Right lobe of liver (tissue), 6 donors: ENCODE results near the gene GTPBP10. TPM values are rescaled to one million over a fixed set of nuclear protein-coding genes. Genes with fewer than 3 reads are reported as not detected.
"Not testable (repeated sequence)": the region's sequence is repeated elsewhere in the genome, so short reads cannot be mapped to it uniquely, and the experiment has no call there.

ENCODE experiments used
- ATAC-seq, 4 donors: fragments of 200-7000 bp; cut with Tn5 transposase; one replicate each; pipeline ENCODE4 v1.9.1; 2020; ENCODE audit warnings: mild to moderate bottlenecking in 4 of 4, moderate library complexity in 4 of 4
- DNase-seq, 3 donors: peaks; one replicate each; pipeline ENCODE4 v3.0.0-alpha.2; 2020
- H3K27ac ChIP-seq, 3 donors: fragments of 200-600 bp; one replicate each; pipeline ENCODE4 v1.8.0; 2022
- H3K27me3 ChIP-seq, 2 donors: fragments of 200-600 bp; one replicate each; pipeline ENCODE4 v1.8.0; 2022
- H3K36me3 ChIP-seq, 4 donors: fragments of 200-600 bp; sonication (generic) in 1 of 4; one replicate each; pipeline versions ENCODE4 v1.5.1 to v1.8.0; 2017 to 2022; ENCODE audit warnings: control low read depth in 1 of 4
- H3K4me1 ChIP-seq, 4 donors: fragments of 200-600 bp; sonication (generic) in 1 of 4; one replicate each; pipeline versions ENCODE4 v1.5.1 to v1.8.0; 2017 to 2022; ENCODE audit warnings: control low read depth in 1 of 4
- H3K4me3 ChIP-seq, 3 donors: fragments of 200-600 bp; one replicate each; pipeline ENCODE4 v1.8.0; 2022
- H3K9me3 ChIP-seq, 4 donors: fragments of 200-600 bp; sonication (generic) in 1 of 4; one replicate each; pipeline versions ENCODE4 v1.5.1 to v1.8.0; 2017 to 2022; ENCODE audit warnings: control low read depth in 1 of 4
- CTCF ChIP-seq, 4 donors: fragments of 200-600 bp in 3 of 4; fragments of 450-650 bp in 1 of 4; IDR thresholded peaks; one replicate each; pipeline versions ENCODE4 v1.5.1 to v1.8.0; 2016 to 2022; ENCODE audit warnings: antibody characterized with exemption in 4 of 4, mild to moderate bottlenecking in 2 of 4
- POLR2A ChIP-seq: fragments of 450-650 bp; IDR thresholded peaks from one replicate; pipeline ENCODE4 v1.6.1; 2017; ENCODE audit warnings: antibody characterized with exemption, mild to moderate bottlenecking
- WGBS: methylation state at CpG from one replicate; pipeline ENCODE4 v1.1.6; 2018; ENCODE audit warnings: low coverage, low lambda C conversion rate; ENCODE audit not compliant: insufficient coverage; ENCODE audit errors: missing lambda C conversion rate; 5-methylcytosine and 5-hydroxymethylcytosine counted together
- intact Hi-C, 2 donors: fragments of 100-400 bp; cut with DNase I; formaldehyde crosslinking; loops; one replicate each; pipeline versions ENCODE4 v1.11.2 to v1.14.1; 2022
- total RNA-seq, 6 experiments: library from RNA; depleted of rRNA in 2 of 6; stranded (reverse); fragments of >200 nt in 2 of 6; fragmentation: NEBNext Ultra II Directional in 3 of 6; extraction: Animal tissue kit (Norgen Biotek cat#: 25700) in 3 of 6; gene quantifications; one replicate each; pipeline versions ENCODE4 v1.1.0 to v1.2.4, GENCODE V29; 2016 to 2023
- donor health status: DM: no; HTN: yes; CAD: no.
- donor health status: DM: no; HTN: no; CAD: no.
- donor health status: DM: no; HTN: no; CAD: no.
- donor health status: DM: no; HTN: yes; CAD: no.
- donor health status: DM: no; HTN: yes; CAD: no.

The GTPBP10 gene
- total RNA-seq, 6 experiments from 2014 or later: 16.1 to 21.8 (median 18.7) TPM

DNA sequence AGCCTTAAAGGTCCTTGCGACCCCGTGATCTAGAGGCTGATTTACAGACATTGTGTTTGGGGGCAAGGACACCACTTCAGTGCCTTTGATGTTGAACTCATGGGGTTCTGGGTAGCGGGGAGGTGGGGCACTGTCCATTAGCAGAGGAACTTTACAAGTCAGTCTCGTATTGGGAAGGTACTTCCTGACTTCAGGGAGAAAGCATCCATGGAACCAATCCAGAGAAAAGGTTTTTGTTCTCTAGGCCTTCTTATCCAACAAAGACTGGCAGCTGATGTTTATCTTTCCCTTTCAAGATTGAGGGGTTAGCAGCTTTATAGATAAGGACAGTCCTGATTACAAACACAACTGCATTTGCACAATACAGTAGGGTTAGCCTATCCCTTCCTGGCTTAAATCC, 2.8 kb downstream of the GTPBP10 start:
- 95% methylated on average over 2 of the region's 4 CpGs for WGBS
- ATAC-seq (no peak), DNase-seq (no peak)
- TF ChIP-seq POLR2A: no peak
- no peak for TF ChIP-seq CTCF (IDR thresholded peaks at IDR 0.05)
- Histone ChIP-seq H3K4me3 (no peak overlapping the region), H3K9me3 (no peaks in the 10 kb centered on the region), H3K27me3 (no peaks in the 10 kb centered on the region), H3K27ac (no peak overlapping the region), H3K36me3 (no peaks in the 10 kb centered on the region), H3K4me1 (peaks cover 0 to 14% (median 4%) of the 10 kb centered on the region in 4 donors)
- intact Hi-C loops: no loop called here

GRCh38 chr7:90350032-90350431, 3.5 kb downstream of the GTPBP10 start:
- H3K36me3 ChIP-seq, H3K27ac ChIP-seq, H3K4me3 ChIP-seq, DNase-seq, intact Hi-C loops, H3K9me3 ChIP-seq, H3K27me3 ChIP-seq, ATAC-seq: not testable (repeated sequence)
- WGBS: 75% methylated on average over 3 of the region's 3 CpGs
- H3K4me1 ChIP-seq: peaks cover 0 to 13% (median 4%) of the 10 kb centered on the region in 4 donors

- intact Hi-C loops: no loop called here
- no peaks in the 10 kb centered on the region for H3K27me3 ChIP-seq
These were observed 5.5 kb downstream of the GTPBP10 start for GRCh38 chr7:90351987-90352386.

GRCh38 chr7:90383422-90383821, 36.9 kb downstream of the GTPBP10 start:
- no peak for TF ChIP-seq POLR2A
- TF ChIP-seq CTCF (IDR thresholded peaks at IDR 0.05): no peak
- H3K27me3 ChIP-seq: no peaks in the 10 kb centered on the region
- no peak overlapping the region for H3K4me3 ChIP-seq
- intact Hi-C loops: no loop called here
- no peaks in the 10 kb centered on the region for H3K4me1 ChIP-seq
- peaks cover 0 to 54% (median 19%) of the 10 kb centered on the region in 4 donors for H3K36me3 ChIP-seq
- WGBS: 100% methylated on average over 1 of the region's 1 CpG
- no peaks in the 10 kb centered on the region for H3K9me3 ChIP-seq
- ATAC-seq (no peak), DNase-seq (no peak)
- no peak overlapping the region for H3K27ac ChIP-seq

More at GRCh38 chr7:90351987-90352386, 5.5 kb downstream of the GTPBP10 start:
- ATAC-seq (no peak), DNase-seq (no peak)
- H3K4me3 ChIP-seq: no peak overlapping the region
- no peak overlapping the region for H3K27ac ChIP-seq
- no peaks in the 10 kb centered on the region for H3K9me3 ChIP-seq
- TF ChIP-seq CTCF (IDR thresholded peaks at IDR 0.05) (no peak), POLR2A (no peak)
- H3K36me3 ChIP-seq: peaks cover 0 to 22% (median 1%) of the 10 kb centered on the region in 4 donors
- H3K4me1 ChIP-seq: peaks cover 0 to 9% (median 4%) of the 10 kb centered on the region in 4 donors

- TF ChIP-seq CTCF (IDR thresholded peaks at IDR 0.05): no peak
- no peak for TF ChIP-seq POLR2A
- intact Hi-C loops: no loop called here
- H3K4me3 ChIP-seq: no peak overlapping the region
- no peak for DNase-seq
- H3K4me1 ChIP-seq: no peaks in the 10 kb centered on the region
- H3K9me3 ChIP-seq: no peaks in the 10 kb centered on the region
- H3K36me3 ChIP-seq: peaks cover 0 to 50% (median 17%) of the 10 kb centered on the region in 4 donors
- H3K27ac ChIP-seq: no peak overlapping the region
- ATAC-seq: no peak
- 84% methylated on average over 3 of the region's 3 CpGs for WGBS
- H3K27me3 ChIP-seq: no peaks in the 10 kb centered on the region
These were observed 37.3 kb downstream of the GTPBP10 start for GRCh38 chr7:90383861-90384260.
